GM08714 (cell line): ENCODE data around the gene PPIH.
"Not testable (repeated sequence)": the region's sequence is repeated elsewhere in the genome, so short reads cannot be mapped to it uniquely, and the experiment has no call there.

ENCODE experiments used
- H3K4me3 ChIP-seq: fragments of 200-500 bp; sonication (Bioruptor generic); 2 replicates; pipeline ENCODE4 v1.5.1; 2014; ENCODE audit warnings: mild to moderate bottlenecking, low read length, inconsistent platforms
- ZNF274 ChIP-seq: IDR thresholded peaks from 2 replicates; pipeline ENCODE4 v1.6.1; 2012; ENCODE audit warnings: mild to moderate bottlenecking, low read depth, low read length

Gene PPIH

DNA sequence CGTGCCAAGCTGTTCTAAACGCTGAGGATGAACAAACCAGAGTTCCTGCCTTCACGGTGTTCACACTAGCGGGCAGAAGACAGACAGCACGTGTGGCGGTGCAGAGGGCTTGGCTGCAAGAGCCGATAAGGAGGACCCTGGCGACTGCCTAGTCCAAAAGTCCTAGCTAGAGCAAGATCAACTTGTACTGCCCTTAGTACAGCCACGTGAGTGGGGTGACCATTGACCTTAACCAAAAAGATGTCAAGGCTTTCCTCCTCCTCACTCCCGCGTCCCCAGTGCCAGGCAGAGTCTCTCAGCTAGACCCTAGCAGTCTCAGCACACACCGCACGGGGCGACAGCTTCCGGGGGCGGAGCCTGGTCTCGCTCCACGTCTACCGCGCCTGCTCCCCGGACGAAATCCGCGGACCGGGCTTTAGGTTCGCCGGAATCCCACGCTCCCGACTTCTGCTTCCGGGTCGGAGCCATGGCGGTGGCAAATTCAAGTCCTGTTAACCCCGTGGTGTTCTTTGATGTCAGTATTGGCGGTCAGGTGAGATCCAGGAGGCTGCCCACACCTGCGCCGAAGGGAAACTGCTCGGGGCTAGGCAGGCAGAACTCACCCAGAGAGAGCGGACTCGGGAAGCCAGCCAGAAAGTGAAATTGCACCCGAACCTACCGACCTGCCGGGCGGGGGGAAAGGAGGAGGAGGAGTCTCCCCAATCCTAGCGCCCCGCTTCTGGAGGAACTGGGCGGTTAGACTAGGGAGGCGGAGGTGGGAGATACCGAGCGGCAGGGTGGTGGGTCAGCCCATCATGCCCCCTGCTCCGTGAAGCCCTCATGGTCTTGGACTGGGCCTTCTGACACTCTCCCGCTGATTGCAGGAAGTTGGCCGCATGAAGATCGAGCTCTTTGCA, at the start of gene PPIH:
Gene PPIH (plus strand): TSS at position 443 of the 896 bp plus-strand sequence. CDS start 24 bp downstream, at position 467.
- H3K4me3 ChIP-seq = peak within 1 kb of the TSS; percentile 79
- no peak for TF ChIP-seq ZNF274

DNA sequence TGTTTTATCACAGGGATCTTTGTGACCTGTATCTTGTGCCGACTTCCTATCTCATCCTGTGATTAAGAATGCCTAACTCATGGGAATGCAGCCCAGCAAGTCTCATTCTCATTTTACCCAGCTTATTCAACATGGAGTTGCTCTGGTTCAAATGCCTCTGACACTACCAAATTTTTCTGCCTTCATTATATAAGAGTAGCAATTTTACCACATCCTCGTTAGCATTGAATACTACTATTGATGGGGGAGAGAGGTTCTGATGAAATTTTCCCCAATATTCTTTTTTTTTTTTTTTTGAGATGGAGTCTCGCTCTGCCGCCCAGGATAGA, 44.5 kb upstream of the PPIH start:
- TF ChIP-seq ZNF274 = no peak
- no peak overlapping the region for H3K4me3 ChIP-seq

DNA sequence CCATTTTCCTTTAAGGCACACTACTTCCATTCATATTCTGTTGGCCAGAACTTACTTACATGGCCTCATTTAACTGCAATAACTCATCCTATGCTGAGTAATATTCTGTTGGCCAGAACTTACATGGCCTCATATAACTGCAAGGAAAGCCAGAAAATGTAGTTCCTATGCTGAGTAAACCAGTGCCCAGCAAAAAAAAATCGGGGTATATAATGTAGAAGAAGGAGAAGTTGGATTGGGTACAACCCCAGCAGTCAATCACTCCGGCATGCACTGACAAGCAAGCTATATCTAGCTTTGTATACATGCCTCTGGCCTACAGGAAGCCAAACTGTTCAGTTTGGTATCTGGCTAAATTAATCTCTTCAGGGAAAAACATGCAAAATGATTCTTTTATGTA, 39.4 kb upstream of the PPIH start:
- TF ChIP-seq ZNF274 = no peak
- H3K4me3 ChIP-seq = no peak overlapping the region

DNA sequence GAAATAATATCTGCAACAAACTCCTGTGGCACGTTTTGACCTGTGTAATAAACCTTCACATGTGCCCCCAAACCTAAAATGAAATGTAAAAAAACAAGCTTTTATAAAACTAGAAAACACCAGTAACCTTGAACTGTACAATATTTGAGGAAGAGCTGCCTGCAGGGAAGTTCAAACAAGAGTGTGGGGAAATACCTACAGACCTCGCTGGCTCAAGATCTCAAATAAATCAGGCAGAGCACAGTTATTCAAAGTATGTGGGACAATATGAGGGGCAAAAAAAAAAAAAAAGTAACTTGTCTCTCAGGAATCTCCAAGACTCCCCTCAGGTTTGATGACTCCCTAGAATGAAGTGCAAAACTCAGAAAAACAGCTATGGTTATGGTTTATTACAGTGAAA, 37.9 kb upstream of the PPIH start:
- no peak overlapping the region for H3K4me3 ChIP-seq
- no peak for TF ChIP-seq ZNF274

DNA sequence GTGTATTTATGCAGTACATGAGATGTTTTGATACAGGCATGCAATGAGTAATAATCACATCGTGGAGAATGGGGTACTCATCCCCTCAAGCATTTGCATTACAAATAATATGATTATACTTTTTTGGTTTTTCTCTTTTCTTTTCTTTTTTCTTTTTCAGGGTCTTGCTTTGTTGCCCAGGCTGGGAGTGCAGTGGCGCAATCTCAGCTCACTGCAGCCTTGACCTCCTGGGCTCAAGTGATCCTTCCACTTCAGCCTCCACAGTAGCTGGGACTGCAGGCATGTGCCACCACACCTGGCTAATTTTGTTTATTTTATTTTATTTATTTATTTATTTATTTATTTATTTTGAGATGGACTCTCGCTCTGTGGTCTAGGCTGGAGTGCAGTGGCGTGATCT, 37.0 kb upstream of the PPIH start:
- not testable (repeated sequence) for H3K4me3 ChIP-seq

DNA sequence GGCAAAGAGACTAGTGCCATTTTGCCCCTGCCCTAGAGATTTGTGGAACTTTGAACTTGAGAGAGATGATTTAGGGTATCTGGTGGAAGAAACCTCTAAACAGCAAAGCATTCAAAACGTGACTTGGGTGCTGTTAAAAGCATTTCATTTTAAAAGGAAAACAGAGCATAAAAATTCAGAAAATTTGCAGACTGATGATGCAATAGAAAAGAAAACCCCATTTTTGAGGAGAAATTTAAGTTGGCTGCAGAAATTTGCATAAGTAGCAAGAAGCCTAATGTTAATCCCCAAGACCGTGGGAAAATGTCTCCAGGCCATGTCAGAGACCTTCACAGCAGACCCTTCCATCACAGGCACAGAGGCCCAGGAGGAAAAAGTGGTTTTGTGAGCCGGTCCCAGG, 31.0 kb upstream of the PPIH start:
- H3K4me3 ChIP-seq = not testable (repeated sequence)

DNA sequence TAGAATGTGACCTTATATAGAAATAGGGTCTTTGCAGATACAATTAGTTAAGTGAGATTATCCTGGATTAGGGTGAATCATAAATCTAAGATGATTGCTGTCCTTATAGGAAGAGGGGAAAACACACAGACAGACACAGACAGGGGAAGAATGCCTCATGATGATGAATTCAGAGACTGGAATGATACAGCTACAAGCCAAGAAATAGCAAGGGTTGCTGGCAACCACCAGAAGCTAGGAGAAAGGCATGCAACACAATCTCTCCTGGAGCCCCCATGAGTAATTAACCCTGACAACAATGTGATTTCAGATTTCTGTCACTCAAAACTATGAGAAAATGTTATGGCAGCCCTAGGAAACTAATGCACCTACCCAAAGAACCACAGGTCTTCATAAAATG, 19.1 kb upstream of the PPIH start:
- no peak overlapping the region for H3K4me3 ChIP-seq
- no peak for TF ChIP-seq ZNF274

DNA sequence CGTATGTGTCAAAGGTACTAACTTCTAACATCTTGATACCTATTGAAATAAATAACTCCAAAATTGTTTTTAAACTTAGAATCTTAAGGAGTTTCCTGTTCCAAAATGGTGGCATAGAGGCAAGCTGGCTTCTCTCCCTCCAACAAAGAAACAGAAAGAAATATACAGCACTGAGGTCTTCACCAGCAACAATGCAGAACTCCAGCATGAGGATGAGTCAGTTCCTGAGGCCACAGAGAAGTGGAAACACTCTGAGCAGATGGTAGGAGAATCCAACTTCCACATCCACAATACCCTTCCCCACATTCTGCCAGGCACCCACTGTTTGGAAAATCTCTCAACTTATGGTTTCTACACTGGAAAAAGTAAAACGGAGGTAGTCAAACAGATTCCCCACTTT, 12.2 kb upstream of the PPIH start:
- TF ChIP-seq ZNF274 = no peak
- no peak overlapping the region for H3K4me3 ChIP-seq

DNA sequence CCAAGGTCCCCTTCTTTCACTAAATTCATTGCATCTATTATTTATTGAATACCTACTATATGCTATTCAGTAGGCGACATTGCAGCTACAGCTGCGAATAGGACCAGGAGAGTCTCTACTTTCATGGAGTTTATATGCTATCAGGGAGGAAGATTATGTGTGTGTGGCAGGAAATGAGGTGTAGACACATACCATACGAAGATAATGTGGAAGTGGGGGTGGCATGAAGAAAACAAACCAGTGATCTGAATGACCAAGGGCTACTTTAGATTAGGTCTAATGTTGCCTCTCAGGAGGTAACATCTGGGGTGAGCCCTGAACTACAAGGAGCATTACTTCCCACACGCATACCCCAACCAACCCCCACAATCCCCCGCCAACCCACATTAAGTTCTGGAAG, 1.0 kb upstream of the PPIH start:
- H3K4me3 ChIP-seq = no peak overlapping the region
- no peak for TF ChIP-seq ZNF274

DNA sequence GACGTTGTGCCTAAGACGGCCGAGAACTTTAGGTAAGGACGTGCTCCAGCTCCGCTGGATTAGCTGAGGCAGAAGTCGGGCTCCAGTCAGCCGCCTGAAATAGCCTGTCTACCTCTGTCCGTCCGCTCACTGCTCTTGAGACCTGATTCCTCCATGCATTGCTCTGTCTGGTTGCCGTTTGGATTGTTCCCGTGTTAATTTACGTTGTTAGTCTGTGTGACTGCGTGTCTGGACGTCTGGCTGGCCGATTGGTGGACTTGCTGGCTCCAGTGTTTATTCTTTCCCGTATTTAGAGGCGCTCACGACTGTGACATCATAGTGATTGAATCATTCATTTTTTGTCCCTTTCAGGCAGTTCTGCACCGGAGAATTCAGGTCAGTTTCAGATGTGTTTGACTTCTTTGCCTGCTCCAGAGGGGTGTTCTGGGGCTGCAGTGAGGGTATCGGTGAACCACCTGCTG, 684 bp downstream of the PPIH start:
- peak overlapping the region; percentile 79 for H3K4me3 ChIP-seq
- TF ChIP-seq ZNF274 = no peak

DNA sequence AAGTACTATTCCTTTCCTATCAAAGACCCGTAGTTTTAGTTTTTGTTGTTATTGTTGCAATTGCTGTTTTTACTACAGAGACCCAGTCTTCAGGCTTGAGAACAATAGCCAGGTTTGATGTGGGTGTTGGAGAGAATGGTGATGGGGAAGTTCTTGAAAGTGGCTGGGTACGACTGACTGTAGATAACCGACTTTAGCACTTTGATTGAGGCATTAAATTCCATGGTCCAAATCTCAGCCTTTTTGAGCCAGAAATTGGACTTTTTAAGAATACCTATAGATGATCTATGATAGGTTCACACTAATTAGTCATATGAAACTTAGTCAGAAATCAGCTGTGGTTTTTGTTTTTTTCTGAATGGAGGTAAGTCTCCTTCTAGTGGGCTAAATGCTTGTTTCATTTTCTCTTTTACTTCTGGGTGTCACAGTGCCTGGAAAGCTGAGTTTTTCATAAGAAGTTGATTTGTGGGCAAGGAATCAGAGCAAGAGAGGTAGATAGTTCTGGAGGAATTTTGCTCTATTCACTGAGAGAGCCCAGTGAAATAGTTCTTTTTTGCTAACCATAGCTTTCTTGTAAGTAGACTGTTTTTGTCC, 2.8 kb downstream of the PPIH start:
- H3K4me3 ChIP-seq = no peak overlapping the region
- no peak for TF ChIP-seq ZNF274

DNA sequence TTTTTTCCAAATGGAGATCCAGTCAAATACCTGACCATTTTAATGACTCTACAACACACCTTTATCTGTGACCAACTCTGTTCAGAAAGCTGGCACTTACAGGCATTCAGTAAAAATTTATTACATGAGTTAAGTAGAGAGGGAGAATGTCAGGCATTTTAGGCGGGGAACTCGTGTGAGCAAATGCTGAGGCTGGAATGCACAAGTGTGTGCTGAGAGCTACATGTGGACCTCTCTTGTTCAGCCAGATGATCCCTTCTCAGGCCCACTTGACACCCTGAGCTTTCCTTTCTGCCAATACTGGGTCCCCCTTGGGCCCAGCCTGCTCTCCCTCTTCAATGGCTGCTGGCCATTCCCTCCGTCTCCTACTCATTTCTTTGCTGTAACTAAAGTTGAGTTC, 11.7 kb downstream of the PPIH start:
- no peak for TF ChIP-seq ZNF274
- no peak overlapping the region for H3K4me3 ChIP-seq

DNA sequence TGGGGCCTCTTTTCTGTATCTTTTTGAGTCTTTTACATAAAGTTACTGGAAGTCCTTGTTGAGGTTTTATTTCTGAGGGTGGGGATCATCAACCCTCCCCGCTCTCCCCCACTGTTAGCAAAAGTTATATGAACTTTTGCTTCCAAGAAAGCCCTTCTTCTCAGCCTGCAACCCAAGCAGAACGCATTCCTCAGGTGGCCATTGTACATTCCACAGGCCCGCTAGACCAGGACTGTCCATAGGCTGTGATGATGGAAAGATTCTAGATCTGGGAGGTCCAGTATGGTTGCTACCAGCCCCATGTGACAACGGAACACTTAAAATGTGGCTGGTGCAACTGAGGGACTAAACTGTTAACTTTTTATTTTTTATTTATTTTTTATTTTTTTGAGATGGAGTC, 12.2 kb downstream of the PPIH start:
- no peak overlapping the region for H3K4me3 ChIP-seq
- no peak for TF ChIP-seq ZNF274

DNA sequence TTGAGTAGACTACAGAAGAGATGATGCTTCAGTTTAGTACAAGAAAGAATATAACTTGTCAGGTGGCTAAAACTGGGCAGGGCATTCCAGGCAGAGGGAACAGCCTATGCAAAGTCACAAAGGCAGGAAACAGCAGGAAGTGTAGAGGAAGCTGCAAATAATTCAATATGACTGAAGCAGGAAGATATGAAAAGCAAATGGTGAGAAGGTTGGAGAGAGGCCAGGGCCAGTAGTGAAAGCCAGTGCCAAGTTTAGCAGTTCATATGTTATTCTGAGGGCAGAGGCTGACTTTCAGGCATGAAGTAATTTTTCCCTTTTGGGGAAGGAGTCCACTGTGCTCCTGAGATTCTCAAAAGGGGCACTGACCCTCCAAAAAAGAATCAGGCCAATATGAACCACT, 16.0 kb downstream of the PPIH start:
- TF ChIP-seq ZNF274 = no peak
- no peak overlapping the region for H3K4me3 ChIP-seq

DNA sequence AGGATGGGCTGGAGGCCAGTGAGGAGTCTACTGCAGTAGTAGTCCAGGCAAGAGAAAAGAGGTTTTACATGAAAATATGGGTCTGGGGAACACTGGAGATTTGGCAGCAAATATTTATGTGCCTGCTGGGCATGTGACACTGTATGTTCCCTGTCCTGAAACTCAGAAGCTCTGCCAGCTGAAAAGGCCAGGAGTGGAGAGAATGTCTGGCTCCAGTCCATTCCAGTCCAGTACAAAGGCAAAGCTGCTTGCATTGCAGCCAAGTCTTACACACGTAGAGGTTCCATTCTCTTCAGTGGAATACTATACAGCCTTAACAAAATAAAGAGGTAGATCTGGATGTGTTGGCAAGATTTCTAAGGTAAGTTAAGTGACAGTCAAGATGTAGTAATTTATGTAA, 16.5 kb downstream of the PPIH start:
- TF ChIP-seq ZNF274 = no peak
- H3K4me3 ChIP-seq = no peak overlapping the region

DNA sequence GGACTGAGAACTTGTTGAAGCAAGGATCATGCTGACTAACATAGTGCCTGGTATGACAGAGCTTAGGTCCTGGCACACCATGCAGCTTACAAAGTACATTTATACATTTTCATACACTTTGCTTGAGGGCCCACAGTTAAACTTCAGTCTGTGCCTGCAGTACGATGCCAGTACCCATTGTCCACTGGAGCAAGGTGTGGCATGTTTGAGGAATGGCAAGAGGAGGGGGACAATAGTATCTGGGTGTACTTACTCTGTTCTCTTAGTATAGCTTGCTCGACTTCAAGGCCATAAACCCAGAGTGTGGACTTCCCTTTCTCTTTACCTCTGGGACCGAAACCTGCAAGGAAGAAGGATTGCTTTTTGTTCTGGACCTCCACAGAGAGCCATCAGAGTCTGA, 17.2 kb downstream of the PPIH start:
- H3K4me3 ChIP-seq = no peak overlapping the region
- no peak for TF ChIP-seq ZNF274
